Lower leg skin (tissue), 4 donors: Measurements from ENCODE around the gene GEMIN4. TPM values are rescaled to one million over a fixed set of nuclear protein-coding genes. Genes with fewer than 3 reads are reported as not detected.
"Not testable (repeated sequence)": the region's sequence is repeated elsewhere in the genome, so short reads cannot be mapped to it uniquely, and the experiment has no call there.

Source experiments
- DNase-seq, 2 donors: peaks; one replicate each; pipeline ENCODE4 v3.0.0-alpha.2; 2019; ENCODE audit warnings: low spot score in 2 of 2
- H3K4me3 ChIP-seq: fragments of 200-600 bp; sonication (generic); 2 replicates; pipeline ENCODE4 v1.5.1; 2017; ENCODE audit warnings: mild to moderate bottlenecking, low read depth; ENCODE audit not compliant: poor library complexity, severe bottlenecking
- POLR2A ChIP-seq, 2 donors: fragments of 450-650 bp; IDR thresholded peaks; one replicate each; pipeline ENCODE4 v1.6.1; 2016 to 2017; ENCODE audit warnings: antibody characterized with exemption in 2 of 2, mild to moderate bottlenecking in 1 of 2, moderate library complexity in 1 of 2
- whole genome bisulfite sequencing, 2 donors: methylation state at CpG; one replicate each; pipeline ENCODE4 v1.1.5; 2018; 5-methylcytosine and 5-hydroxymethylcytosine counted together
- intact Hi-C: fragments of 100-400 bp; cut with DNase I; formaldehyde crosslinking; loops from one replicate; pipeline ENCODE4 v1.15.0; 2023; ENCODE audit warnings: low total_unique reads
- total RNA-seq, 4 donors: library from RNA; depleted of rRNA; stranded (reverse); fragments of >200 nt; gene quantifications; one replicate each; pipeline ENCODE4 v1.1.0, GENCODE V29; 2016
- TF ChIP-seq, protein P1 (sequence below), 3 donors: fragments of 450-650 bp; IDR thresholded peaks; one replicate each; pipeline ENCODE4 v1.5.1; 2016; ENCODE audit warnings: antibody characterized with exemption in 3 of 3, mild to moderate bottlenecking in 3 of 3, moderate library complexity in 2 of 3

The GEMIN4 gene
- total RNA-seq, 4 donors from 2014 or later = 27.7 to 48.3 (median 37.7) TPM

DNA sequence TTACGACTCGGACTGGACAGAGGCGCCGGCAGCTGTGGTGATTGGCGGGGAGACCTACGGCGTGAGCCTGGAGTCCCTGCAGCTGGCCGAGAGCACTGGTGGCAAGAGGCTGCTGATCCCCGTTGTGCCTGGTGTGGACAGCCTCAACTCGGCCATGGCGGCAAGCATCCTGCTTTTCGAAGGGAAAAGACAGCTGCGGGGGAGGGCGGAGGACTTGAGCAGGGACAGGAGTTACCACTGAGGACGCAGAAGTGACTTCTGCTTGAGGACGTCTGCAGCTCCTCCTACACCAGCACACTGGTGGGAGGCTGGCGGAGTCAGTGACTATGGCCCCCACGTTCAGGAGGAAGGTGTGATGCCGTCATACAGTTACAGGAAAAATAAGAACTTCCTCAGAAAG, 39.8 kb upstream of the GEMIN4 start:
- no peak overlapping the region for H3K4me3 ChIP-seq
- 86 to 87% methylated on average over 19 of the region's 19 CpGs for WGBS, 2 donors
- TF ChIP-seq, protein P1, sequence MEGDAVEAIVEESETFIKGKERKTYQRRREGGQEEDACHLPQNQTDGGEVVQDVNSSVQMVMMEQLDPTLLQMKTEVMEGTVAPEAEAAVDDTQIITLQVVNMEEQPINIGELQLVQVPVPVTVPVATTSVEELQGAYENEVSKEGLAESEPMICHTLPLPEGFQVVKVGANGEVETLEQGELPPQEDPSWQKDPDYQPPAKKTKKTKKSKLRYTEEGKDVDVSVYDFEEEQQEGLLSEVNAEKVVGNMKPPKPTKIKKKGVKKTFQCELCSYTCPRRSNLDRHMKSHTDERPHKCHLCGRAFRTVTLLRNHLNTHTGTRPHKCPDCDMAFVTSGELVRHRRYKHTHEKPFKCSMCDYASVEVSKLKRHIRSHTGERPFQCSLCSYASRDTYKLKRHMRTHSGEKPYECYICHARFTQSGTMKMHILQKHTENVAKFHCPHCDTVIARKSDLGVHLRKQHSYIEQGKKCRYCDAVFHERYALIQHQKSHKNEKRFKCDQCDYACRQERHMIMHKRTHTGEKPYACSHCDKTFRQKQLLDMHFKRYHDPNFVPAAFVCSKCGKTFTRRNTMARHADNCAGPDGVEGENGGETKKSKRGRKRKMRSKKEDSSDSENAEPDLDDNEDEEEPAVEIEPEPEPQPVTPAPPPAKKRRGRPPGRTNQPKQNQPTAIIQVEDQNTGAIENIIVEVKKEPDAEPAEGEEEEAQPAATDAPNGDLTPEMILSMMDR (IDR thresholded peaks at IDR 0.05) = no peak
- no peak for TF ChIP-seq POLR2A (IDR thresholded peaks at IDR 0.05)
- DNase-seq = no peak
- intact Hi-C loops = no loop called here

DNA sequence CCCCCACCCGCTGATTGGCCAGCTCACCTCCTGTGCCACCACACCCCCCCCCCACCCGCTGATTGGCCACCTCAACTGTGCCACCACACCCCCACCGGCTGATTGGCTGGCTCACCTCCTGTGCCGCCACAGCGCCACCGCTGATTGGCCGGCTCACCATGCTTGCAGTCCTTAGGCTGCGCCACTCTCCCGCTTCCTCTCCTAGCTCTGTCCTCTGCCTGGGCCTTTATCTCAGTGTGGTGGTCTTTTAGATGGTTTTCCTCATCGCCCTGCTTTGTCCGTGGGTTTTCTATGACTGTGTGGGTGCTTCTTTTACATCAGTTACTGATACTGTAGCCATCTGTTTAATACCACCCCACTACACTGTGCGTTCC, 38.8 kb upstream of the GEMIN4 start:
- DNase-seq, intact Hi-C loops, H3K4me3 ChIP-seq: not testable (repeated sequence)
- 53 to 76% methylated on average over 10 to 11 of the region's 12 CpGs for WGBS, 2 donors

DNA sequence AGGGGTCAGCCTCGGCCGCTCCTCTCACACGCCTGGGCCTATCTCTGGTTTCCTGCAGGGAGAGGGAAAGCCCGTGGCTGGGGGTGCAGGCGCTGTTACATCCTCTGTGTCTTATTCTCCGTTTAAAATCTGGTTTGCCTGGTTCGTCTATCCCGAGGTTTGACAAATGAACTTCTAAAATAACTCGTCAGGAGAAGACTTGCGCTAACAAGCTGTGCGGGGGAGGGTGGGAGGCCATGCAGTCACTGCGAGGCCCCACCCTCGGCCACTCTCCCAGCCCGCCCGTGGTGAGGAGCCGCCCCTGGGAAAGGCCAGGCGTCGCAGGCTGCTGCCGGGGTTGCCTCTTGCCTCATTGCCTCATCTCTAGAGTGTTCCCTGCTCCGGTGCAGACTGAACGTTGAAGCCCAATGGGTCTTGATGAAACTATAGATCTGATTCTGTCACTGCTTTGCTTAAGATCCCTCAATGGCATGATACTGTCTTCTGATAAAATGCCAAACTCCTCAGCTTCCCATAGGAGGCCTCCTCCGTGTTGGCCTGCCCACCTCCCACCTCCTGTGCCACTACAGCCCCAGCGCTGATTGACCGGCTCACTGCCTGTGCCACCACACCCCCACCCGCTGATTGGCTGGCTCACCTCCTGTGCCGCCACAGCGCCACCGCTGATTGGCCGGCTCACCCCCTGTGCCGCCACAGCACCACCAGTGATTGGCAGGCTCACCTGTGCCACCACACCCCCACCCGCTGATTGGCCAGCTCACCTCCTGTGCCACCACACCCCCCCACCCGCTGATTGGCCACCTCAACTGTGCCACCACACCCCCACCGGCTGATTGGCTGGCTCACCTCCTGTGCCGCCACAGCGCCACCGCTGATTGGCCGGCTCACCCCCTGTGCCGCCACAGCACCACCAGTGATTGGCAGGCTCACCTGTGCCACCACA, 38.1 kb upstream of the GEMIN4 start:
- H3K4me3 ChIP-seq, intact Hi-C loops: not testable (repeated sequence)
- DNase-seq = peak in 1 of 2 donors; percentile 76
- 50 to 56% methylated on average over 30 to 31 of the region's 38 CpGs for WGBS, 2 donors

DNA sequence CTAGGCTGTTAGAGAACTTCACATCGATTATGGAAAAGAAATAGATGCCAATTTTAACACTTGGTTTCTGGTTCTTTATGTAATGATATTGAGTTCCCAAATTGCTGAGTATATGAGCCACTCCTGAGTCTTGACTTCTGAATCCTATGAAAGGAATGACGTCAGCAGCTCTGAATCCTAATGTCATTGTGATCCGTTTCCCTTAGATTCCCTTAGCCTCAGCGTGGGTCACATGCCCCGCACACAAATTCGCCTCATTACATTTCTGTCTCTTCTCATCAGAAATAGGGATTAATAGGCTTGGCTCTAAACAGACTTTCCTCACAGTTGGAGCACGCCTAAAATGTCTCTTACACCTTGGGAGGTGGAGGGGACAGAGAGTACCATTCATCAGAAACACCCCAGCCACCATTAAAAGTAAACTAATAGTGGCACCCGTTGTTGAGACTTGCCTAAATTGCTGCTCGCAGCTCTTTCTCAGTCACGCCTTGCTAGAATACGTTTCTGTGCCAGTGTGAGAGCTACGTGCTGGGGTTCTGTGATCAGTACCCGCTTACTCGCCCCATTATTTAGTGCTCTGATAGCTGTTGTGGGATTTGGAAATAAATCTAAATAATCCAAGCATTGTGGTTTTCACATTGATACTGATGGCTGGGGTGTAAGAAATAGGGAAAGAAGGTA, 37.2 kb upstream of the GEMIN4 start:
- no peak for TF ChIP-seq POLR2A (IDR thresholded peaks at IDR 0.05)
- 62 to 66% methylated on average over 14 of the region's 14 CpGs for WGBS, 2 donors
- no peak for DNase-seq
- H3K4me3 ChIP-seq = no peak overlapping the region
- intact Hi-C loops = no loop called here

DNA sequence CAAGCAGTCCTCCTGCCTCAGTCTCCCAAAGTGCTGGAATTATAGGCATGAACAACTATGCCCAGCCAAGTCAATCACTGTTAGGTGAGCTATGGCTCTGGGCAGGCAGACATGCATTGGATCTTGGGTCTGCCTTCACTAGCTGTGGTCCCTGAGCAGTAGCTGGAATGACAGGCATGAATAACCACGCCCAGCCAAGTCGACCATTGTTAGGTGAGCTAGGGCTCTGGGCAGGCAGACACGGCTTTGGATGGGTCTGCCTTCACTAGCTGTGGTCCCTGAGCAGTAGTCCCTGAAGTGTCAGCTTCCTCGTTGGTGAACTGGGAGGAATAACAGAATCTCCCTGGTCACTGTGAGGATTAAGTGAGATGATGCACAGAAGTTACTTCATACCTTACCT, 36.5 kb upstream of the GEMIN4 start:
- H3K4me3 ChIP-seq = no peak overlapping the region
- intact Hi-C loops = no loop called here
- TF ChIP-seq, protein P1 (IDR thresholded peaks at IDR 0.05) = no peak
- TF ChIP-seq POLR2A (IDR thresholded peaks at IDR 0.05) = no peak
- peak in 1 of 2 donors; percentile 80 for DNase-seq
- WGBS, 2 donors = 76 to 77% methylated on average over 4 of the region's 4 CpGs

DNA sequence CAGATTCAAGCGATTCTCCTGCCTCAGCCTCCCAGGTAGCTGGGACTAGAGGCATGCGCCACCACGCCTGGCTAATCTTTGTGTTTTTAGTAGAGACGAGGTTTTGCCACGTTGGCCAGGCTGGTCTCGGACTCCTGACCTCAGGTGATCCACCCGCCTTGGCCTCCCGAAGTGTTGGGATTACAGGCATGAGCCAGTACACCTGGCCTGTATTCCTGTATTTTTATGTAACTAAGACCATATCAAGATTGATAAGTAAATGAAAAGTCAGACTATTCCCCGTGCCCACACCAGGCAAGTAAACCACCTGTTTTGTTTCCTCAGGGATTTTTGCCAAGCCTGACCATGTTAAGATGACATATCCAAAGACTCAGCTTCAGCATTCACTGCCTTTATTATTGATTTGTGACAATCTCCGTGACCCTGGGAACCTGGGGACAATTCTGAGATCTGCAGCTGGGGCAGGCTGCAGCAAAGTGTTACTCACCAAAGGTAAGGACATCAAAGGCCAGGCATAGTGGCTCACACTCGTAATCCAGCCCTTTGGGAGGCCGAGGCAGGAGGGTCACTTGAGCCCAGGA, 35.7 kb upstream of the GEMIN4 start:
- TF ChIP-seq, protein P1 (IDR thresholded peaks at IDR 0.05) = no peak
- TF ChIP-seq POLR2A (IDR thresholded peaks at IDR 0.05) = no peak
- peak in 1 of 2 donors; percentile 65 for DNase-seq
- intact Hi-C loops = no loop called here
- 88 to 93% methylated on average over 12 of the region's 12 CpGs for WGBS, 2 donors
- no peak overlapping the region for H3K4me3 ChIP-seq

DNA sequence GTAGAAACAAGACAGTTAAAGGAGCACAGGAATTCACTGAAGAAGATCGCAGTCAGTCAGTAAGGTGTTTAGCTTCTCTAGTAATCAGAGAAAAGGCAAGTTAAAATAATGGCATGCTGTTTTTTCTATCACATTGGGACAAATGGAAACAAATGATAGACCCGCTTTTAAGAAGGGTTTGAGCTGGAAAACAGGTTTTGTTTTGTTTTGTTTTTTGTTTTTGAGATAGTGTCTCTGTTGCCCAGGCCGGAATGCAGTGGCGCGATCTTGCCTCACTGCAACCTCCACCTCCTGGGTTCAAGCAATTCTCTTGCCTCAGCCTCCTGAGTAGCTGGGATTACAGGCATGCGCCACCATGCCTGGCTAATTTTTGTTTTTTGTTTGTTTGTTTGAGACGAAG, 33.8 kb upstream of the GEMIN4 start:
- H3K4me3 ChIP-seq, intact Hi-C loops, DNase-seq: not testable (repeated sequence)
- WGBS, 2 donors = 94 to 96% methylated on average over 7 of the region's 7 CpGs
